ENCODE data around the gene NAB1. TPM values are rescaled to one million over a fixed set of nuclear protein-coding genes. Genes with fewer than 3 reads are reported as not detected.

Gene NAB1
- total and polyA plus RNA-seq, 2 experiments from 2014 or later = 10.4 to 40.2 TPM

- Histone ChIP-seq H3K79me2 (replicated peaks; ENCODE audit: insufficient read depth) (peaks cover 58% of the 10 kb centered on the region), H3F3A (replicated peaks; ENCODE audit: low read depth) (0 out of 2 replicates have a peak, but pooled peaks cover 7% of the 10 kb centered on the region), H3K27ac (ENCODE audit: low read depth) (no peak overlapping the region), H3K4me2 (no peak overlapping the region), H3K4me1 (ENCODE audit: insufficient read depth) (peaks cover 17% of the 10 kb centered on the region), H3K36me3 (ENCODE audit: insufficient read depth) (no peaks in the 10 kb centered on the region), H4K20me1 (replicated peaks; ENCODE audit: insufficient read depth) (peaks cover 11% of the 10 kb centered on the region; the same call in 1 of the 2 replicates), H3K27me3 (ENCODE audit: insufficient read depth) (peaks cover 31% of the 10 kb centered on the region), H3K4me3 (no peak overlapping the region), H2AFZ (no peak overlapping the region), H3K9me2 (ENCODE audit: insufficient read depth) (no peaks in the 10 kb centered on the region)
- no peak overlapping the region for H3K4me3 Mint-ChIP-seq
- H3K27me3 Mint-ChIP-seq (ENCODE audit: insufficient read depth, low read depth, poor library complexity) = peaks cover 4% of the 10 kb centered on the region
- H3K9me3 Mint-ChIP-seq = no peaks in the 10 kb centered on the region
- TF ChIP-seq NANOG (IDR thresholded peaks at IDR 0.05; ENCODE audit: borderline replicate concordance) (no peak), EZH2 (IDR thresholded peaks at IDR 0.05; ENCODE audit: low read depth, unreplicated experiment) (no peak), ETS1 (IDR thresholded peaks at IDR 0.05) (no peak), EZH2phosphoT487 (IDR thresholded peaks at IDR 0.05; ENCODE audit: unreplicated experiment) (no peak), ZNF114 (CRISPR knock-in tag; IDR thresholded peaks at IDR 0.05) (no peak), POLR2AphosphoS5 (IDR thresholded peaks at IDR 0.05; ENCODE audit: low read depth) (no peak), CTCF (conservative IDR thresholded peaks at IDR 0.05; ENCODE audit: low read depth in 2 of 2) (no peak), JUNB (IDR thresholded peaks at IDR 0.05; ENCODE audit: unreplicated experiment) (no peak), REST (IDR thresholded peaks at IDR 0.05; ENCODE audit: unreplicated experiment) (no peak), STAT1 (IDR thresholded peaks at IDR 0.05; ENCODE audit: unreplicated experiment) (no peak), CREB1 (CRISPR knock-in tag; IDR thresholded peaks at IDR 0.05; ENCODE audit: low read depth) (no peak), ZNF331 (CRISPR knock-in tag; IDR thresholded peaks at IDR 0.05; ENCODE audit: low read depth) (no peak), ZNF462 (CRISPR knock-in tag; IDR thresholded peaks at IDR 0.05) (no peak)
- DNase-seq (ENCODE audit: low spot score) (no peak), ATAC-seq (no peak)
- H3K27ac Mint-ChIP-seq = no peak overlapping the region
- peaks cover 24% of the 10 kb centered on the region; the same call in 2 of the 3 replicates for H3K4me1 Mint-ChIP-seq
- H3K36me3 Mint-ChIP-seq (ENCODE audit: low read depth) = no peaks in the 10 kb centered on the region
These were observed 2.5 kb downstream of the NAB1 start for GRCh38 chr2:190651413-190651812.

Data from GM23338 (cell line).